PC-9 (cell line): ENCODE data around the gene NKX2-1. TPM values are rescaled to one million over a fixed set of nuclear protein-coding genes. Genes with fewer than 3 reads are reported as not detected.

Experiments
- BruUV-seq: library from RNA; stranded (reverse); fragments of 400-500 nt; replicated peaks from 2 replicates; lab custom pipeline; 2021; lab: Mats Ljungman, UMichigan
- CTCF ChIA-PET: fragments of 300-600 bp; sonication (Branson Sonifier 250); formaldehyde crosslinking; loops from one replicate; lab custom pipeline; 2022; ENCODE audit warnings: antibody characterized with exemption; lab: Charles Lee
- POLR2A ChIA-PET: fragments of 300-600 bp; sonication (Branson Sonifier 250); formaldehyde crosslinking; loops from one replicate; lab custom pipeline; 2022; ENCODE audit warnings: antibody characterized with exemption; ENCODE audit not compliant: unreplicated experiment; lab: Charles Lee
- DNase-seq, 2 experiments: peaks; one replicate each; pipeline versions ENCODE4 v3.0.0 to v3.0.0-alpha.2; 2015 to 2022; ENCODE audit warnings: mixed read lengths in 1 of 2
- H2AFZ ChIP-seq: fragments of 200-600 bp; sonication (generic); 2 replicates; pipeline ENCODE4 v1.8.1; 2017; ENCODE audit warnings: antibody characterized with exemption
- H3F3A ChIP-seq: fragments of 200-600 bp; sonication (generic); 2 replicates; pipeline ENCODE4 v1.8.1; 2017; ENCODE audit warnings: antibody characterized with exemption, mild to moderate bottlenecking, low read depth; ENCODE audit not compliant: insufficient read depth
- H3K27ac ChIP-seq: fragments of 200-600 bp; sonication (generic); 2 replicates; pipeline ENCODE4 v1.6.1; 2016; ENCODE audit warnings: mixed run types
- H3K27me3 ChIP-seq: fragments of 200-600 bp; sonication (generic); 2 replicates; pipeline ENCODE4 v1.6.1; 2016; ENCODE audit warnings: low read depth, mixed run types; ENCODE audit not compliant: insufficient read depth
- H3K36me3 ChIP-seq: fragments of 200-600 bp; sonication (generic); 2 replicates; pipeline ENCODE4 v1.6.1; 2016; ENCODE audit warnings: low read depth, mixed run types
- H3K4me1 ChIP-seq: fragments of 200-600 bp; sonication (generic); replicated peaks from 2 replicates; pipeline ENCODE4 v1.6.1; 2016; ENCODE audit warnings: mixed run types; ENCODE audit not compliant: insufficient read depth
- H3K4me2 ChIP-seq: fragments of 200-600 bp; sonication (generic); 2 replicates; pipeline ENCODE4 v1.6.1; 2017; ENCODE audit warnings: mixed run types
- H3K4me3 ChIP-seq: fragments of 200-600 bp; sonication (generic); 2 replicates; pipeline ENCODE4 v1.6.1; 2016; ENCODE audit warnings: mixed run types
- H3K79me2 ChIP-seq: fragments of 200-600 bp; sonication (generic); 2 replicates; pipeline ENCODE4 v1.6.1; 2017; ENCODE audit warnings: low read depth, mixed run types
- H3K9me2 ChIP-seq: fragments of 200-600 bp; sonication (generic); 2 replicates; pipeline ENCODE4 v1.8.1; 2017; ENCODE audit warnings: mild to moderate bottlenecking; ENCODE audit not compliant: insufficient read depth
- H3K9me3 ChIP-seq: fragments of 200-600 bp; sonication (generic); 2 replicates; pipeline ENCODE4 v1.8.1; 2016; ENCODE audit warnings: low read depth; ENCODE audit not compliant: insufficient read depth
- H4K20me1 ChIP-seq: fragments of 200-600 bp; sonication (generic); 2 replicates; pipeline ENCODE4 v1.8.1; 2017; ENCODE audit not compliant: insufficient read depth
- CTCF ChIP-seq: fragments of 200-600 bp; sonication (generic); conservative IDR thresholded peaks from 2 replicates; pipeline ENCODE4 v1.6.1; 2017; ENCODE audit warnings: mixed run types, antibody characterized with exemption, mild to moderate bottlenecking, moderate library complexity
- EZH2 ChIP-seq: fragments of 200-600 bp; sonication (generic); IDR thresholded peaks from 2 replicates; pipeline ENCODE4 v1.8.0; 2017; ENCODE audit warnings: antibody characterized with exemption, low read depth
- intact Hi-C: fragments of 100-400 bp; cut with micrococcal nuclease; formaldehyde crosslinking; loops from one replicate; pipeline ENCODE4 v1.10.0; 2022; ENCODE audit not compliant: unreplicated experiment
- total RNA-seq: library from RNA; stranded (reverse); gene quantifications from 2 replicates; pipeline ENCODE4 v1.2.3, GENCODE V29; 2021

Gene NKX2-1
- total RNA-seq, 1 experiment from 2014 or later: not detected

GRCh38 chr14:36507847-36508417, 12.1 kb downstream of the NKX2-1 start:
- Histone ChIP-seq H3K4me2 (peak overlapping the region; percentile 38), H3K4me3 (no peak overlapping the region; the same call in 1 of the 2 replicates), H3K9me2 (no peaks in the 10 kb centered on the region), H3F3A (no peaks in the 10 kb centered on the region), H3K27ac (no peak overlapping the region), H3K9me3 (no peaks in the 10 kb centered on the region), H3K79me2 (no peaks in the 10 kb centered on the region), H3K4me1 (no peaks in the 10 kb centered on the region), H2AFZ (no peak overlapping the region), H4K20me1 (no peaks in the 10 kb centered on the region), H3K36me3 (no peaks in the 10 kb centered on the region), H3K27me3 (0 out of 2 replicates have a peak, but pooled peaks cover 3% of the 10 kb centered on the region)
- no peak for DNase-seq
- ChIA-PET CTCF (no interaction called here), POLR2A (no interaction called here)
- intact Hi-C loops: no loop called here
- BruUV-seq: no TSS peak
- no peak for TF ChIP-seq CTCF
- TF ChIP-seq EZH2: no peak

DNA sequence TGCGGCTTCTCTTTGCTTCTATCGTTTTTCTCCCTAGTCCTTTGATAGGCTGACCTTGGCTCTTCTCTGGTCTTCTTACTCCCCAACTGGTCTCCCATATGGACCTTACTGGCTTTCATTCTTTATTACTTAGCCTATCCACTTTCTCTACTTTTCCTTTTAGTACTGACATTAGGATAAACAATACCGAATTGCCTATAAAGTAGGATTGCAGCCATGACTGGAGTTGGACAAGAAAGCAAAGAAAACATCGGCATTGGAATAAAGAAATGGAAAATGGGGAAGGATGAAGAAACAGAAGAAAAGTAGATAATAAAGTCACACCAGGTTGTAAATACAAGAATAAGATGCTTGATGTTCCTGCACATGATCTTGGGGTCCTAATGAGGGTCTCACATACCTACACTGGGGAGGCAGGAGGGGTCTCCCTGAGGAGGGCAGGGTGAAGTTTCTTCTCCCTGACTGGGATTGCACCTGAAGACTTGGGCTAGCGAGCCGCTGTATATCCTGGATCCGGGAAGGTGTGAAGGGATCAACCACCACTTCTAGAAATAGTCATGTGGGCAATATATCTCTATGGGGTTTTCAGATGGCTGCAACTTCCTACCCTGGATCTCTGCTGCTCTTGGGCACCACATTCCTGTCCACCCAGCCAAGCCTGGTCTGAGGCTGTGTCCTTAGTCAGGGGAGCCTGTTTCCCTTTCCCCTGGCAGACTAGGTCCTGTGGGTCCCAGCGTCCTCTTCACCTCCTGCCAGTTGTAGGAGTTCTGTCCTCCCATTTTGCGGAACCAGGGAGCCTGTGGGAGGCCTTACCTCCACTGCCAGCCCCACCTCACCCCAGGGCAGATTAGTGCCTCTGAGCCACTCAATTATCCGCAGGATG, 13.1 kb downstream of the NKX2-1 start:
- no peaks in the 10 kb centered on the region for H3K36me3 ChIP-seq
- no peaks in the 10 kb centered on the region for H4K20me1 ChIP-seq
- intact Hi-C loops: no loop called here
- H3K79me2 ChIP-seq: no peaks in the 10 kb centered on the region
- H3F3A ChIP-seq: no peaks in the 10 kb centered on the region
- BruUV-seq: no TSS peak
- no peaks in the 10 kb centered on the region for H3K9me2 ChIP-seq
- H3K27ac ChIP-seq: no peak overlapping the region
- no peak overlapping the region for H3K4me3 ChIP-seq
- 0 out of 2 replicates have a peak, but pooled peaks cover 2% of the 10 kb centered on the region for H3K27me3 ChIP-seq
- CTCF ChIA-PET: no interaction called here
- DNase-seq: no peak
- no peak overlapping the region for H3K4me2 ChIP-seq
- no peak for TF ChIP-seq CTCF
- no peak for TF ChIP-seq EZH2
- H3K9me3 ChIP-seq: no peaks in the 10 kb centered on the region
- POLR2A ChIA-PET: no interaction called here
- H3K4me1 ChIP-seq: no peaks in the 10 kb centered on the region
- H2AFZ ChIP-seq: no peak overlapping the region

- Histone ChIP-seq H3K36me3 (no peaks in the 10 kb centered on the region), H3K9me2 (no peaks in the 10 kb centered on the region), H3K4me2 (no peak overlapping the region), H3K4me3 (no peak overlapping the region), H3K4me1 (no peaks in the 10 kb centered on the region), H2AFZ (no peak overlapping the region), H4K20me1 (no peaks in the 10 kb centered on the region), H3K27ac (no peak overlapping the region), H3F3A (no peaks in the 10 kb centered on the region), H3K79me2 (no peaks in the 10 kb centered on the region), H3K27me3 (no peaks in the 10 kb centered on the region), H3K9me3 (no peaks in the 10 kb centered on the region)
- intact Hi-C loops: no loop called here
- ChIA-PET CTCF (no interaction called here), POLR2A (no interaction called here)
- no peak for DNase-seq
- TF ChIP-seq EZH2 (no peak), CTCF (no peak)
- BruUV-seq: no TSS peak
Observed at GRCh38 chr14:36505892-36506731, 13.9 kb downstream of the NKX2-1 start.
